CD4-positive, alpha-beta T cell treated with Interleukin-17A for 4 hours (primary cell): ENCODE results near the gene ZNF473.
"Not testable (repeated sequence)": the region's sequence is repeated elsewhere in the genome, so short reads cannot be mapped to it uniquely, and the experiment has no call there.

Experiments
- DNase-seq: peaks from one replicate; pipeline ENCODE4 v3.0.0-alpha.2; 2020; ENCODE audit warnings: mixed read lengths

Gene ZNF473

GRCh38 chr19:50051228-50051895 is 25.6 kb downstream of the ZNF473 start:
- DNase-seq: not testable (repeated sequence)

- DNase-seq: no peak
Observed at GRCh38 chr19:50051964-50052363, 26.2 kb downstream of the ZNF473 start.

- no peak for DNase-seq
Observed at GRCh38 chr19:50053119-50053518, 27.3 kb downstream of the ZNF473 start.

GRCh38 chr19:50058425-50058824 is 32.6 kb downstream of the ZNF473 start:
- no peak for DNase-seq

- DNase-seq: no peak
Observed at GRCh38 chr19:50059045-50059444, 33.2 kb downstream of the ZNF473 start.

GRCh38 chr19:50060107-50060506 is 34.3 kb downstream of the ZNF473 start:
- no peak for DNase-seq

GRCh38 chr19:50061650-50062049 is 35.8 kb downstream of the ZNF473 start:
- no peak for DNase-seq

GRCh38 chr19:50065938-50066337 is 40.1 kb downstream of the ZNF473 start:
- no peak for DNase-seq

GRCh38 chr19:50067575-50067974 is 41.8 kb downstream of the ZNF473 start:
- DNase-seq: no peak

GRCh38 chr19:50068382-50068781 is 42.6 kb downstream of the ZNF473 start:
- not testable (repeated sequence) for DNase-seq

- DNase-seq: not testable (repeated sequence)
Observed at GRCh38 chr19:50075076-50075475, 49.3 kb downstream of the ZNF473 start.

GRCh38 chr19:50075644-50076372 is 50.0 kb downstream of the ZNF473 start:
- DNase-seq: not testable (repeated sequence)

- not testable (repeated sequence) for DNase-seq
Observed at GRCh38 chr19:50076581-50077355, 51.0 kb downstream of the ZNF473 start.

- DNase-seq: not testable (repeated sequence)
Observed at GRCh38 chr19:50079014-50079413, 53.2 kb downstream of the ZNF473 start.

- DNase-seq: not testable (repeated sequence)
Observed at GRCh38 chr19:50084440-50084839, 58.6 kb downstream of the ZNF473 start.

- DNase-seq: not testable (repeated sequence)
Observed at GRCh38 chr19:50087153-50087552, 61.3 kb downstream of the ZNF473 start.

GRCh38 chr19:50090706-50091105 is 64.9 kb downstream of the ZNF473 start:
- not testable (repeated sequence) for DNase-seq

GRCh38 chr19:50091786-50092185 is 66.0 kb downstream of the ZNF473 start:
- not testable (repeated sequence) for DNase-seq

GRCh38 chr19:50092597-50092996 is 66.8 kb downstream of the ZNF473 start:
- not testable (repeated sequence) for DNase-seq

GRCh38 chr19:50097884-50098283 is 72.1 kb downstream of the ZNF473 start:
- DNase-seq: not testable (repeated sequence)

- not testable (repeated sequence) for DNase-seq
Observed at GRCh38 chr19:50098892-50099291, 73.1 kb downstream of the ZNF473 start.

- not testable (repeated sequence) for DNase-seq
Observed at GRCh38 chr19:50099696-50100095, 73.9 kb downstream of the ZNF473 start.

GRCh38 chr19:50100946-50101345 is 75.1 kb downstream of the ZNF473 start:
- not testable (repeated sequence) for DNase-seq
